SW 1271 (cell line): ENCODE results near the gene GPR161.

Experiments used
- DNase-seq, 2 experiments: peaks; one replicate each; lab custom pipeline; 2025; lab: John Stamatoyannopoulos, UW

Gene GPR161

DNA sequence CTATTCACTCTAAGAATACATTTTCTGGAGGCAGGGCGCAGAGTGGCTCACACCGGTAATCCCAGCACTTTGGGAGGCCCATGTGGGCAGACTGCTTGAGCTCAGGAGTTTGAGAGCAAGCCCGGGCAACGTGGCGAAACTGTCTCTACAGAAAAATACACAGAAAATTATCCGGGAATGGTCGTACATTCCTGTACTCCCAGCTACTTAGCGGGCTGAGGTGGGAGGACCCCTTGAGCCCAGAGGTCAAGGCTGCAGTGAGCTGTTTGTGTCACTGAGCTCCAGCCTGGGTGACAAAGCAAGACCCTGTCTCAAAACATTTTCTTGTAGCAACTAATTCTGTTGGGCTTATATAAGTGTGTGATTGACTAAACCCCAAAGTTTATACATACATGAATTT, 30.5 kb downstream of the GPR161 start:
- DNase-seq = no peak

DNA sequence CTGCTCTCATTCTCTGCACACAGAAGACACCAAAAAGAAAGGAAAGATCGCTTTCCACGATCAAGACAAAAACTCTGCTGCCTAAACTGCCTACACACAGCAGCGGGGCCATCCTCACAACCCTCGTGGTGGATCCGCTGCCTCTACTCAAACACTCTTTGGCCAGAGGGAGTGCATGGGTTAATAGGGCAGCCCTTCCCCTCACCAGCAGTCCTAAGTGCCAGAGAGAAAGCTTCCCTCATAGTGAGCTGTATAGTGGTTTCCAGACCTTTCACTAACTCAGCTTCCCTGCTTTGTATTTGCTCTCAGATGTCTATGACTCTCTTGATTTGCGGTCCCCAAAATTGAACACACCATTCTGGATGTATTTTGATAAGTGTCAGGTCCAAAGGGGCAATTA, 30.9 kb downstream of the GPR161 start:
- no peak for DNase-seq

DNA sequence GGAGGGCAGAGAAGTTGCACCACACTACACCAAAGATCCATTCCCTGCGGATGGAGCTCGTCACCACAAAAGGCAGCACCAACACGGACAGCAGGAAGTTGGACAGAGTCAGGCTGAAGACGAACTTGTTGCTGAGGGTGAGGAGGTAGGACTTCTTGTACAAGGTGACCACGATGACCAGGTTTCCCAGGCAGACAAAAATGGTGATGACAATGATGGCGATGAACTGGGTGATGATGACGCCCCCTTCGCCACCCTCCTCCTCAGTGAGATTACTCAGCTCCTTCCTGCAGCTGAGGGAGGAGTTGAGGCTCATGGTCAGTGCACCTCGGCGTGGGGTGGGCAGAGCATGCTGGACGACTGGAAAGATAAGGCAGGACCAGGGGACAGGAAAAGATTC, 32.2 kb downstream of the GPR161 start:
- no peak for DNase-seq

DNA sequence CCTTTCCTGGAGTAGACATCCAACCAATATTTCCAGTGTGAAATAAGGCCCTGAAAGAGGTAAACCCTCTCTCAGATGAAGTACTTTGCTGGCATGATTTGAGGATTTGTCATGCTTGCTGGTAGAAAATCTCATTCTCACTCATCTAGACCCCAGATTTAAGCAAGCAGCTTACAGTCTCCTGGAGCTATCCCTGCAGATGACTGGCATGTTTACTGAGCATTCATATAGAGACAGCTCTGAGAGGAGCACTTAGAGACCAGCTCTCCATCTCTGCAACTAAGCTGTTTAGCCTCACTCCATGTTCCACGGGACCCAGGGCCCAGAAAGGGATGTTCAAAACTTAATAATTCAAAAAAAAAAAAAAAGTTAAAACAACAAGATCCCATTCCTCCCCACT, 34.2 kb downstream of the GPR161 start:
- no peak for DNase-seq

GRCh38 chr1:168101336-168101735, 35.4 kb downstream of the GPR161 start:
- no peak for DNase-seq

DNA sequence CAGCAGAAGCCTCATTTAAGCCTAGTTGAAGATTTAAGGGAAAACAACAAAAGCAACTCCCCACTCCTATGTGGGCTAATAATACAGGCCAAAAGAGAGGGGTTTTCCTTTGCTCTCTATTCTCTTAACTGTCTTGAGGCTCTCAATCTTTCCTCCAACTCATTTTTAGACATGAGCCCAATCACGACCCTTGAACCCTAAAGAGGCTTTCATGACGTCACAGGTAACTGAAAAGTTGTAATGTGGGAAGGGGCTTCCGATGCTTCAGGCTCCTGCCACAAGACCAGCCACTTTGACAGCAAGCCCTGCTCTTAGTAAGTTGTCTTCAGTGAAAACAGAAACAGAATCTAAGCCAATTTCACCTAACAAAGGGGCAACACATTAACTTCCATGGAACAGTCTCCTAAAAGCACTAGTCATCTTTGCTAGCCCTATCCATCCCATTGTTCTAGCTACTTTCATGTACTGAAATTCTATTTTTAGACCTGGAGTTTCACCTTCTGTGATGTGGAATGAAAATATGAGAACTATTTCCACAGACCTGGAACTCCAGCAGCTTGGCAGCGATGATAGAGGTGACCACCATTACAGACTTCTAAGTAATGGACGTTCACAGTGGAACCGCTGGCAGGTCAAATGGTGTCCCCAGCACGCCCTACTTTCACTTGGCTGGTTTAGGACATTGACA, 36.3 kb downstream of the GPR161 start:
- DNase-seq = no peak

DNA sequence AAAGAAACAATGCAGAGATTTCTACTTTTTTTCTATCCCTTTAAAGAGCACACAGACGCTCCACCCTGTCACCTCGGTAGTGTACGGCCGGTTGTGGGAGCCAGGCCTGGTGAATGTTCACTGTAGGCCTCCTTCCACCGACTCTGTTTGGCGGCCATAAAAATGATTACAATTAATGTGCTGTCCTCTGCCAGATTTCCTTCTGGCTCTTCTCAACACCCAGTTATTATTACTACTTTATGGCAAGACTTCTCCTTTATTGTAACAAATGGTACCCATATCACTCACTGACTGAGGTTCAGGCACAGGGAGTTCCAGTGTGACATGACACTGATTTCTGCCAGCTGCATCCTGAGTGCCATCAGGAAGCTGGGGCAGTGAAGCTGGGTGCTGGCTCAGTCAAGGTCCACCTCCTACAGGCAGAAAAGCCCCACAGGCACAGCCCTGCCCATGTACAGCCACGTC, 37.4 kb downstream of the GPR161 start:
- DNase-seq = no peak

DNA sequence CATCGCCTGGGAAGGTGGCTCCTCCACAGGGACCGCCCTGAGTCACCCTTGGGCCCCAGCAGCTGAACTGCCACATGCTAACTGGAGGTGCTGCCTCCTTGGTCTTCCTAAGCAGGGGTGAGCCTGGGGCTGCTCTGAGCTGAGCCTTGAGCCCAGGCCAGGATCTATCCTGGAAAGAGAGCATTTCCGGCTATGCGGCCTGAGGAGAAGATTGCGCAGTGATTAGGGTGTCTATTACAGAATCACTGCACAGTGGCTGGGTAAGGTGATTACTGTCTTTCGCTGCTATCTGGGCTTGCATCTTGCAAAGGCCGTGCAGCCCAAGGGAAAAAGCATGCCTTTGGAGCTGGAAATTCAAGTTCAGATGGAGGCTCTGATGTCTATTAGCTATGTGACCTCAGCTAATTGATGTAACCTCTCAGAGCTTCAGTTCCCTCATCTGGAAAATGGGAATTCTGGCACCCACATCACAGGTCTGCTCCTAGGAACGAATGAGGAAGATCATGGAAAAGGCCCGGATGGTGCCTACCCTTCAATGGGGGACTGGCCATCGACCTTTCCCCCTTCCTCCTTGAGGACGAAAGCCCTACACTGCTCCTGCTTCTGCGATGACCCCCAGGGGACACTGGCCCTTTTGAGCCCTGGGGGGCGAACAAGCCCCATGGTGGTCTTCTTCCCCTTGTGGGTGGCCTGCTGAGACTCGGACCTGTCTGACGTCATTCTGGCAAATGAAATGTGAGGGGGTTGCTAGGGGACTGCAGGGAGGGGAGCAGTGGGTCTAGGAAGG, 38.0 kb downstream of the GPR161 start:
- DNase-seq = no peak

- no peak for DNase-seq
Observed at GRCh38 chr1:168097921-168098528, 38.7 kb downstream of the GPR161 start.

DNA sequence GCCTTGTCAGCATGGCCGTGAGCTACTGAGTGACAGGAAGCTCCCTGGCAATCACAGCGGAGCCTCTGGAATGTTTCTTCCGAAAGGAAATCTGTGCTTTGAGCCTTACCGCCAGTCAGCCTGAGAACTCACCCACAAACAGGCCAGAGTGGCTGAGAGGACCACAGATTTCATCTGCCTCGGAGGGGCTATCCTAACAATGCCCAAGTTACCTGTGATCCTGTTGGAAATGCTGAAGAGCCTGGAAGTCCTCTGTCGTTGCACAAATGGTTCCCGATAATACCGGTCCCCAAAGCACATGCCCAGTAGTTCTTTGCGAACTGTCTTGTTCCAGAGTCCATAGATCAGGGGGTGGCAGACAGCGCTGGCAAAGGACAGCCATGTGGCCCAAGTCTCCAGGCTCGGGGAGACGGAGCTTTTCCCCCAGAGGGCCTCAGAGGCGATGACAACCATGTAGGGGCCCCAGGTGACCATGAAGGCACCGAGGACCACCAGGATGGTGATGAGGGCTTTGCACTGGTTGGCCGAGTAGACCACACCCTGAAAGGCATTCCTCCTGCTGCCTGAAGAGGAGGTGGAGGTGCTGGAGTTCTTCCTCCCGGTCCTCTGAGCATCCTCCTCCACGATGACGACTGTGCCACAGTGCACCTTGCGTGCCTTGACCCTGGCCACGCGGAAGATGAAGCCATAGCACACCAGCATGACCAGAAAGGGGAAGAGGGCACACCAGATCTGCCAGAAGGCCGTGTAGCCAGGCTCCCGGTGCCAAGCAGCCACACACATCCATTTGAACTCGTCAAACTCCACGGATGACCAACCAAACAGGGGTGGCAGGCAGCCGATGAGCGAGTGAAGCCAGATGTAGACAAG, 40.2 kb downstream of the GPR161 start:
- no peak for DNase-seq

DNA sequence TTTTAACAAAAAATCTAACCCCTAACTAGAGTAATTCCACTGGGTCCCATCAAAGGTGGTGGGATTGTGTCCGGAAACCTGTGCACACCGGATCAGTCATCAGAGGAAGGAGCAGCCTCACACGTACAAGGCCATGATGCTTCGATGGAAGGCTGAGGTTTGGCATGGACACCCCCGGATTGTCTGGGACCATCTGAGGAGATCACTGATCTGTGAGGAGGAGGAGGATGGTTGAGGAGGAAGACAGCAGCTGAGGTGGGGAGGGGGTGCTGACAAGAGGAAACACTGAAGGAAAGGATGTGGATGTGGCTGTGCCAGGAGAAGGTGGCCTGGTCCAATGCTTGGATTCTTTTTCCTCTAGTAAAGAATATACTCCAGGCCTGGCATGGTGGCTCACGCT, 41.3 kb downstream of the GPR161 start:
- no peak for DNase-seq

DNA sequence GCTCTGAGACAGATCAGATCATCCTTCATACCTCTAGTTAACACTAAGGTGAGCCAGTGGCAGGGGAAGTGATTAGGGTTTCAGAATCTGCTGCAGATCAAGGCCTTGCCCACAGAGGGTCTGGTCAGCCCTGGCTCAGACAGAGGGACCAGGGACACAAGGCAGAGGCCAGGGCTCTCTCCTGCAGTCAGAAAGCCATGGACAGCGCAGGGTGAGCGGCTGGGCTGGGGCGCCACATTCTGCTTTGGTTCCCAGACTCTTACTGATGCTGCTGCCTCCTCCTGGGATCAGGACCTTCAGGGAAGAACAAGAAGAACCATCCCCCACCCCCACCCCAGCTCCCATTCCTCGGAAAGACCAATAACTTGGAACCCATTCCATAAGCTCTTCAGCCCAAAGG, 43.1 kb downstream of the GPR161 start:
- DNase-seq = no peak

- DNase-seq = no peak
Observed at GRCh38 chr1:168092566-168093355, 44.0 kb downstream of the GPR161 start.

- DNase-seq = no peak
Observed at GRCh38 chr1:168091720-168092550, 44.8 kb downstream of the GPR161 start.

DNA sequence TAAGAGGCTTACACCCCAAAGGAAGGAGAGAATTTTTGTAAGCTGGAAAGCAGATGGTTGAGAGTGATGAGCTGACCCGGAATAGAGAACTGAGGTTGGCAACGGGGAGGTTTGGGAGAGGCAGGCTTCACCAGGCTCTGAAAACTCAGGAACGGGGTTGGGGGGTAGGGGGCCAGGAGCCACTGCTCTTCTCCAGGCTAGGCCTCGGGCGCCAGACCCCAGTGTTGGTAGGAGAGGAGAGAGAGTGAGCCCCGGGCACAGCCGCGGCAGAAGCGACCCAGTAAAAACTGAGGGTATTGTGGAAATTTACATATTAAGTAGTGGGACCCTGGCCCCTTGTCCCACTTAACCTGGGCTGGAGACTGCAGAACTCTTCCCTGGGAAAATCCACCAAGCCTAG, 45.7 kb downstream of the GPR161 start:
- DNase-seq = no peak

DNA sequence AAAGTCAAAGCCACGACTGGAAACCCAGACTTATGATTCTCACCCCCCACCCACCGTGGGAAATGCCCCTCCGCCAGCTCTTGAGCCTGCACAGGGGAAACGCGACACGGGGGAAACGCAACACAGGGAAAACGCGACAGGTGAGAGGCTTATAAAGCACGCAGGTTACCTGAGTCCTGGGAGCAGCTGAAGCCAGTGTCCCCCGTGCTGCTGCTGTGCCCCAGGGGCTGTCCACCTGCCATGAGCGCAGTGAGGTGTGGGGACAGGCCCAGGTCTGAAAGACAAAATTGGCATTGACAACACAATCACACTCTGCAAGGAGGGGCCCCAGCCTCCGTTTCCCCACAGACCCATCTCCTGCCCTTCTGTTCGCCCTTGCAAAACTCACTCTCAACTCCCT, 46.3 kb downstream of the GPR161 start:
- no peak for DNase-seq

- no peak for DNase-seq
Observed at GRCh38 chr1:168089979-168090337, 46.8 kb downstream of the GPR161 start.

DNA sequence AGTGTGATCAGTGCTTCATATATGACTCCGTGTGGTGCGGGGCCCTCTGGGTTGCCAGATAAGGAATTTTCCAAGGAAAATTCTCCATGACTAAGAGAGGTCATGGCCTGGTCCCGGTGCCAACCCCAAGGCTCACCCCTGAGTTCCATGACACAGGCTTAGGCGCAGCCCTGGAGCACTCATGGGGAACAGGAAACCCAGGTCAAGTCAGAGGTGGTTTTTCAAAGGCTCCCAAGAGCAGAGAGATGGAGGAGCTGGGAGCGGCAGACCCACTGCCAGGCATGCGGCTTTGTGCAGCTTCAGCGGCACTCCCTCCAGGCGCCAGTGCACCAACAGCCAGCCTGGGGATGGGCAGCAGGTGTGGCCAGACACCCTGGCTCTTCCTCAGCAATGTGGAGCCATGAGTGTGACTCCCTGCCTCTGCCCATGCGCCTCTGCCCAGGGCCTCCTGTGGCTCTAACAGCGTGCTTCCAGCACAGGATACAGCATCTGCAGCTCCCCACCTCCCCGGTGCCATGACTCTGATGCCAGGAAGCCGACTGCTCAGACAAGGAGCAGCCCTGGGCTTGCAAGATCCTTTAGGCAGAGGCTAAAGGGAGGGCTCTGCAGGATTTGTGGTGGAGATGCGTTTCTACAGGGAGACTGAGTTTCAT, 47.3 kb downstream of the GPR161 start:
- DNase-seq = no peak

DNA sequence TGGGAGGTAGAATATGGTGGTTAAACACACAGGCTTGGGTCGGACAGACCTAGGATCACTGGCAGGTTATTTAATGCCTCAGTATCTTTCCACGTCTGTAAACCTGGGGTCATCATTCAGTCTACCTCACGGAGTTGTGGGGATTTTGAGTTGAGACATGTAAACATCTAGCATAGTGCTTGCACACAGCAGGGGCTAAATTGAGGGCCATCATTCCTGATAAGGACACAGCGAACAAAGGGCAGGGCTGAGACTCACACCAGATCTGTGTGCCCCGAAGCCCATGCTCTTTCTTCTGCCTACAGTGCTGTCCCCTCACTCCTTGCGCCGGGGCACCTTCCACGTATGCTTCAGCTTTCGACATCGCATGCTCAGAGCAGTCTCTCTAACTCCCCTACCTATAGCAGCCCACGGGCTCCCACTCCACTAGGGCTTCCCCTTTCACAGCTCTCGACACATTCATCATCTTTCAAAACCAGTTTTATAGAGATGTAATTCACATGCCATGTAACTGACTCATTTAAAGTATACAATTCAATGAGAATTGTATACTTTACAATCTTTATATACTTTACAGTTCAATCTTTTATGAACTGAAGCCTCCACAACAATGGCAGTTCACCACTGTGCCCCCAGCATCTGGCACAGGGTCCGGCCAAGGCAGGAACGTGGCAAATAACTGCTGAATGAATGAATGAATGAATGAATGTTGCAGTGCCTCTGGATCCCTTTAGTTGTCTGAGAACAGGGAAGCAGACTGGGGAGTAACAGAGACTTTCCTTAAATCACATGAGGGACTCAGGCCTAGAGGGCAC, 48.0 kb downstream of the GPR161 start:
- no peak for DNase-seq
